K562 (cell line): Measurements from ENCODE around the gene DESI2. TPM values are rescaled to one million over a fixed set of nuclear protein-coding genes. Genes with fewer than 3 reads are reported as not detected.

ENCODE experiments used
- BACH1 ChIP-seq: fragments of 200-800 bp; sonication (Bioruptor generic); IDR thresholded peaks from 2 replicates; pipeline ENCODE4 v1.6.1; 2016; ENCODE audit warnings: missing genetic modification characterization, missing compliant biosample characterization
- CBFA2T2 ChIP-seq: fragments of 450-650 bp; conservative IDR thresholded peaks from 2 replicates; pipeline ENCODE4 v1.6.1; 2017; ENCODE audit warnings: mild to moderate bottlenecking
- E2F3 ChIP-seq: fragments of 250-450 bp; sonication (Bioruptor Pico); IDR thresholded peaks from 2 replicates; pipeline ENCODE4 v1.4.0; 2020; ENCODE audit warnings: mild to moderate bottlenecking
- FOXJ3 ChIP-seq: sonication (generic); formaldehyde crosslinking; IDR thresholded peaks from 2 replicates; pipeline ENCODE4 v1.4.0; 2020; ENCODE audit warnings: mild to moderate bottlenecking, missing genetic modification reagents
- MCM3 ChIP-seq: fragments of 450-650 bp; IDR thresholded peaks from 2 replicates; pipeline ENCODE4 v1.6.1; 2016
- NCOA2 ChIP-seq, 2 experiments: fragments of 450-650 bp; IDR thresholded peaks; 2 replicates each; pipeline ENCODE4 v1.6.1; 2018; ENCODE audit warnings: mild to moderate bottlenecking in 2 of 2, moderate library complexity in 1 of 2; ENCODE audit not compliant: partially characterized antibody in 2 of 2
- NCOA4 ChIP-seq: fragments of 450-650 bp; IDR thresholded peaks from 2 replicates; pipeline ENCODE4 v1.6.1; 2018; ENCODE audit warnings: mild to moderate bottlenecking; ENCODE audit not compliant: partially characterized antibody
- PHF8 ChIP-seq: fragments of 200-600 bp; sonication (generic); IDR thresholded peaks from 2 replicates; pipeline ENCODE4 v1.6.1; 2012; ENCODE audit warnings: mixed run types, mild to moderate bottlenecking, inconsistent platforms, low read length, moderate library complexity, borderline replicate concordance
- PRMT5 ChIP-seq: sonication (generic); formaldehyde crosslinking; IDR thresholded peaks from 2 replicates; pipeline ENCODE4 v1.5.0; 2020; ENCODE audit warnings: missing genetic modification reagents
- PURB ChIP-seq: sonication (generic); formaldehyde crosslinking; IDR thresholded peaks from 2 replicates; pipeline ENCODE4 v1.9.0; 2021; ENCODE audit warnings: low read depth, mild to moderate bottlenecking, missing genetic modification reagents
- SIRT6 ChIP-seq: IDR thresholded peaks from one replicate; pipeline ENCODE4 v1.6.1; 2012; ENCODE audit warnings: low read depth, mild to moderate bottlenecking, control low read depth, inconsistent platforms, low read length, moderate library complexity
- SMC3 ChIP-seq: conservative IDR thresholded peaks from 2 replicates; pipeline ENCODE4 v1.6.1; 2011; ENCODE audit warnings: low read depth, low read length, improper control_type of control experiment; ENCODE audit not compliant: insufficient read depth
- TCF7L2 ChIP-seq: fragments of 150-350 bp; IDR thresholded peaks from 2 replicates; pipeline ENCODE4 v1.6.1; 2016; ENCODE audit warnings: low read depth, mild to moderate bottlenecking, low read length, moderate library complexity
- TGIF2 ChIP-seq: sonication (generic); formaldehyde crosslinking; IDR thresholded peaks from 2 replicates; pipeline ENCODE4 v1.8.1; 2022; ENCODE audit warnings: mild to moderate bottlenecking, missing genetic modification reagents, moderate library complexity
- YY1 ChIP-seq, 3 experiments: IDR thresholded peaks; 2 replicates each; pipeline ENCODE4 v1.6.1; 2011; ENCODE audit warnings: low read length in 2 of 3, mild to moderate bottlenecking in 2 of 3, moderate library complexity in 2 of 3, borderline replicate concordance in 1 of 3, control low read depth in 1 of 3, low read depth in 1 of 3; ENCODE audit not compliant: insufficient read depth in 3 of 3, insufficient replicate concordance in 2 of 3, control insufficient read depth in 1 of 3, insufficient read length in 1 of 3; ENCODE audit errors: extremely low read depth in 1 of 3
- ZKSCAN3 ChIP-seq: fragments of 250-450 bp; sonication (Bioruptor Pico); IDR thresholded peaks from 2 replicates; pipeline ENCODE4 v1.4.0; 2020
- ZNF347 ChIP-seq: fragments of 450-650 bp; formaldehyde crosslinking; IDR thresholded peaks from 2 replicates; pipeline ENCODE4 v1.4.0; 2020; ENCODE audit warnings: low read depth, mild to moderate bottlenecking, moderate library complexity
- ZNF609 ChIP-seq: sonication (generic); formaldehyde crosslinking; IDR thresholded peaks from 2 replicates; pipeline ENCODE4 v1.8.1; 2023; ENCODE audit warnings: missing genetic modification reagents, mild to moderate bottlenecking, borderline replicate concordance
- ZNF764 ChIP-seq: fragments of 250-450 bp; sonication (Bioruptor Pico); IDR thresholded peaks from 2 replicates; pipeline ENCODE4 v1.4.0; 2020; ENCODE audit warnings: low read depth, mild to moderate bottlenecking, moderate library complexity
- polyA plus RNA-seq, 8 experiments: library from polyadenylated mRNA; depleted of rRNA in 4 of 8; stranded (reverse) in 5 of 8; unstranded in 3 of 8; fragments of >200 nt; fragmentation: Nextera tagmentation in 2 of 8; fragmentation: Illumina TruSeq in 1 of 8; extraction: Ambion mirVana in 2 of 8; extraction: Trizol in 1 of 8; gene quantifications; 2 replicates each; pipeline versions ENCODE4 v1.2.1 to v1.2.3, GENCODE V29; 2011 to 2014; ENCODE audit warnings: inconsistent platforms in 1 of 8, missing spikeins in 1 of 8
- total RNA-seq, 7 experiments: library from RNA; depleted of rRNA in 6 of 7; stranded (reverse); fragments of >200 nt in 6 of 7; fragmentation: Illumina TruSeq in 2 of 7; extraction: Trizol in 2 of 7; gene quantifications; 2 replicates each; pipeline versions ENCODE4 v1.2.1 to v1.2.3, GENCODE V29; 2011 to 2021; ENCODE audit warnings: low replicate concordance in 1 of 7
- TF ChIP-seq, protein P1 (sequence below): sonication (generic); formaldehyde crosslinking; IDR thresholded peaks from 2 replicates; pipeline ENCODE4 v1.8.0; 2023; ENCODE audit warnings: mild to moderate bottlenecking, missing genetic modification reagents
- TF ChIP-seq, protein P2 (sequence below): fragments of 250-450 bp; sonication (Bioruptor Pico); IDR thresholded peaks from 2 replicates; pipeline ENCODE4 v1.8.0; 2021; ENCODE audit warnings: moderate library complexity, mild to moderate bottlenecking, inconsistent platforms

DESI2 gene
- total and polyA plus RNA-seq, 9 of the 15 experiments (the other 6 are each of a cell fraction or from before 2014, with no cell fraction given) = 17.4 to 59.4 (median 38.4) TPM

- TF ChIP-seq NCOA2 (IDR thresholded peaks at IDR 0.05; ENCODE audit: partially characterized antibody in 2 of 2) (no peak), PRMT5 (CRISPR knock-in tag) (no peak), SIRT6 (no peak), MCM3 (no peak), CBFA2T2 (no peak), NCOA4 (no peak), ZKSCAN3 (CRISPR knock-in tag) (no peak), TGIF2 (no peak), PURB (CRISPR knock-in tag) (no peak), ZNF764 (CRISPR knock-in tag) (no peak), ZNF347 (no peak), FOXJ3 (CRISPR knock-in tag) (no peak), BACH1 (tag) (no peak), SMC3 (no peak), TCF7L2 (no peak), E2F3 (no peak), ZNF609 (CRISPR knock-in tag) (no peak), YY1 (IDR thresholded peaks at IDR 0.05; ENCODE audit: borderline replicate concordance in 1 of 3, control insufficient read depth in 1 of 3, extremely low read depth in 1 of 3, insufficient read depth in 3 of 3, insufficient read length in 1 of 3, insufficient replicate concordance in 2 of 3, low read depth in 1 of 3, low read length in 2 of 3) (no peak), PHF8 (no peak)
- TF ChIP-seq, protein P1, sequence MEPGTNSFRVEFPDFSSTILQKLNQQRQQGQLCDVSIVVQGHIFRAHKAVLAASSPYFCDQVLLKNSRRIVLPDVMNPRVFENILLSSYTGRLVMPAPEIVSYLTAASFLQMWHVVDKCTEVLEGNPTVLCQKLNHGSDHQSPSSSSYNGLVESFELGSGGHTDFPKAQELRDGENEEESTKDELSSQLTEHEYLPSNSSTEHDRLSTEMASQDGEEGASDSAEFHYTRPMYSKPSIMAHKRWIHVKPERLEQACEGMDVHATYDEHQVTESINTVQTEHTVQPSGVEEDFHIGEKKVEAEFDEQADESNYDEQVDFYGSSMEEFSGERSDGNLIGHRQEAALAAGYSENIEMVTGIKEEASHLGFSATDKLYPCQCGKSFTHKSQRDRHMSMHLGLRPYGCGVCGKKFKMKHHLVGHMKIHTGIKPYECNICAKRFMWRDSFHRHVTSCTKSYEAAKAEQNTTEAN = no peak
- TF ChIP-seq, protein P2, sequence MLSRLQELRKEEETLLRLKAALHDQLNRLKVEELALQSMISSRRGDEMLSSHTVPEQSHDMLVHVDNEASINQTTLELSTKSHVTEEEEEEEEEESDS (CRISPR knock-in tag) = no peak
Measured at GRCh38 chr1:244651956-244652622, 837 bp upstream of the DESI2 start (continued).
